Effector CD4-positive, alpha-beta T cell (primary cell): Measurements from ENCODE around the gene PRODH.
"Not testable (repeated sequence)": the region's sequence is repeated elsewhere in the genome, so short reads cannot be mapped to it uniquely, and the experiment has no call there.

Experiments used
- DNase-seq: peaks from one replicate; pipeline ENCODE4 v3.0.0-alpha.2; 2020

The PRODH gene

GRCh38 chr22:18896037-18896657, 39.9 kb downstream of the PRODH start:
- not testable (repeated sequence) for DNase-seq

GRCh38 chr22:18893775-18894174, 42.3 kb downstream of the PRODH start:
- not testable (repeated sequence) for DNase-seq

GRCh38 chr22:18890510-18891192, 45.4 kb downstream of the PRODH start:
- DNase-seq: not testable (repeated sequence)

GRCh38 chr22:18888115-18888514, 48.0 kb downstream of the PRODH start:
- no peak for DNase-seq

GRCh38 chr22:18884465-18884864, 51.6 kb downstream of the PRODH start:
- not testable (repeated sequence) for DNase-seq

GRCh38 chr22:18881260-18881659, 54.8 kb downstream of the PRODH start:
- peak; percentile 63 for DNase-seq
